GM19023 (cell line): ENCODE data around the gene SHISA8.

Experiments used
- ATAC-seq: cut with Tn5 transposase; IDR thresholded peaks from one replicate; pipeline ENCODE4 v1.9.1; 2021; ENCODE audit warnings: mild to moderate bottlenecking, moderate library complexity; ENCODE audit not compliant: unreplicated experiment

The SHISA8 gene

DNA sequence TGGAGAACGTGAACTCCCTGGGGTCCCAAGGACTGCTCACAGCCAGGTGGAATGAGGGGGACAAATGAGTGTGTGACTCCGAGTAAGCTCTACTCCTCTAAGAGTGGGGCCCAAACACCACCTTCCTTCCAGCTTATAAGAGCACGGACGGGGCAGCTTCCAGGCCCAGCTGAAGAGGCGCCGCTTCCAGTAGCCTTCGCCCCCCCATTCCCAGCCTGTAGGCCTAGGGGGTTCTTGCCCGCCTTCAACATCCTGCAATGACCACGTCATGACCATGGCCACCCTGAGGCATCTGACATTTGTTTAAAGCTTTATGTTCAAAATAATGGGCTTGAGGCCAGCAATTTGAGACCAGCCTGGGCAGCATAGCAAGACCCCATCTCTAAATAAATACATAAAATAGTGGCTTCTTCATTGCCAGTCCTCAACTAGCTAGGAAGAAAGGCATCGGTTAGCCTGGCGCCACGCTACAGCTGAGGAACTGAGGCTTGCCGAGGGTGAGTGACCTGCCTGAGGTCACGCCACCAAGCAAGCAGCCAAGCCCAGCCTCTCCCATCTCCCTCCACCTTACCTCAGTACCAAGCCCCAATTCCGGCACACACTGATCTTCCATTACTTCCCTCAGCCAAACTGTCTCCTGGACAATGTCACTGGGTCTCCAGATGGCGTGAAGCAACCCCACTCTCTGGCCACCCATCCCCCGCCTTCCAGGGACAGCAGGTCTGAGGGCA is 19.6 kb upstream of the SHISA8 start:
- no peak for ATAC-seq

DNA sequence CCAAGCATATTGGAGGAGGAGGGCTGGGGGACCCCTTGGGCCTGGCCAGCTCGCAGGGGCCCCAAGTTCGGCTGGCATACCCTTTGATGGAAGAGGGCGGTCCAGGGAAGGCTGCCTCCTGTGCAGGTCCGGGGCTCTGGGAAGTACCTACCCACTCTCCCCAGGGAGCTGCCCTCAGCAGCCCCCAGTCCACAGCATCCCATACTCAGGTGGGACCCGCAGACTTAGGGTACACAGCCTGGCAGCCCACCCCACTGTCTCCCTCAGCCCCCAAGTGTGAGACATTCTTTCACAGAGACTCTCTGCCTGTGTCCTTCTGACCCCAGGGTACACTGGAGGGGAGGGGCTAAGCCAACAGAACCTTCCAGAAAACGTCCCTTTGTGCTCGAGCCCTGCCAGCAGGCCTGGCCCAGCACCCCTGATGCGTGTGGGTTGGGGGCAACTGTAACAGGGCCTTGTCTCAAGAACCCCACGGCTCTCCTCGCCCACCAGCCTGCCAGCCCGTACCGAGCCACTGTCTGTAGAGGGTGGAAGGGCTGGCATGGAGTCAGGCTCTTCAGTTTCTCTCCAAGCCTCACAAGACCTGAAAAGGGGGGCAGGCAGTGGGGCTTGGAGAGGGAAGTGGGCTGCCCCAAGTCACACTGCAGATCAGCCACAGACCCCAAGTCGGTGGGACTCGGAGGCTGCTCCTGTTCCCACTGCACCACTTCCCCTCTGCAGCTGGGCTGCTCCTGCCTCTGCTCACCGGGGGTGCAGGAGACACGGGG is 18.7 kb upstream of the SHISA8 start:
- no peak for ATAC-seq

DNA sequence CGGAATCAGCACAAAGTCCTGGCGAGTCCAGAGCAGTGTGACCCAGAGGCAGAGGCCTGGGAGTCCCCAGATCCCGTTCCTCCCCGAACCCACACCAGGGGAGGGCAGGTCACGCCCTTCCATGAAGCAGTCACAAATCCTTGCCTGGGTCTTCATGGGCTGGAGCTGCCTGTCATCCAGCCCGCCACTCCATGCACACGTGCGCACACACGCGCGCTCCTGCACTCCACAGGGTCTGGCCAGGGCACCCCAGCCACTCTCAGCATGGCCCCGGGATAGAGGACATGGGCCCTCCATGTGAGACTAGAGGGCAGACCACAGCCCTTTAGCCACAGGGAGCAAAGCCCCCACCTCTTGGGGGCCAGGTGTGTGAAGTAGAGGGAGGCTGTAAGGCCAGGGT is 17.5 kb upstream of the SHISA8 start:
- ATAC-seq = no peak

DNA sequence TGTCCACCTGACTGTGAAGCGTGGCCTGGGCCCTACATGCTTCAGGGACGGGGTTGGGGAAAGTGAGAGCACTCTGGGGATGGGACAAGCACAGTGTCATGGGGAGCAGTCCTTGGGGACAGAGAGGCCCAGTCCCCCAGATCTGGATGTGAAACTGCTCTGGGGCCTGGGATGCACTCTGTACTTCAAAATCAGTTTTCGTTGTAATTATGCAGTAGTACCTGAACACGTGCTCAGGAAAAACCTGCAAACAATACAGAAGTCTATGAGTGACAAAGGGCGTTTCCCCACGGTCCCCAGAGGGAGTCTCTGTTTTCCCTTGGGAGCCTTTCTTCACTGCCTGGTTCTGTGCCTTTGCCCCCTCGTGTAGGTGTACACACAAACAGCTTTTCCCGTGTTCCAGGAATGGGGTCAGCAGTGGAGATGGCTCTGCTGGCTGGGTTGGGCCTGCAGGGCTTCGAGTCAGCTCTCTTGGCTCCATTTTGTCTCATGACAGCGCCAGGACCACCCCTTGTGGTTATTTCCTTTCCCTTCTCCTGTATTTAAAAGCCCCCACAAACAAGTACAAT is 16.9 kb upstream of the SHISA8 start:
- ATAC-seq = no peak

GRCh38 chr22:41929418-41929810 is 14.5 kb upstream of the SHISA8 start:
- ATAC-seq = no peak

DNA sequence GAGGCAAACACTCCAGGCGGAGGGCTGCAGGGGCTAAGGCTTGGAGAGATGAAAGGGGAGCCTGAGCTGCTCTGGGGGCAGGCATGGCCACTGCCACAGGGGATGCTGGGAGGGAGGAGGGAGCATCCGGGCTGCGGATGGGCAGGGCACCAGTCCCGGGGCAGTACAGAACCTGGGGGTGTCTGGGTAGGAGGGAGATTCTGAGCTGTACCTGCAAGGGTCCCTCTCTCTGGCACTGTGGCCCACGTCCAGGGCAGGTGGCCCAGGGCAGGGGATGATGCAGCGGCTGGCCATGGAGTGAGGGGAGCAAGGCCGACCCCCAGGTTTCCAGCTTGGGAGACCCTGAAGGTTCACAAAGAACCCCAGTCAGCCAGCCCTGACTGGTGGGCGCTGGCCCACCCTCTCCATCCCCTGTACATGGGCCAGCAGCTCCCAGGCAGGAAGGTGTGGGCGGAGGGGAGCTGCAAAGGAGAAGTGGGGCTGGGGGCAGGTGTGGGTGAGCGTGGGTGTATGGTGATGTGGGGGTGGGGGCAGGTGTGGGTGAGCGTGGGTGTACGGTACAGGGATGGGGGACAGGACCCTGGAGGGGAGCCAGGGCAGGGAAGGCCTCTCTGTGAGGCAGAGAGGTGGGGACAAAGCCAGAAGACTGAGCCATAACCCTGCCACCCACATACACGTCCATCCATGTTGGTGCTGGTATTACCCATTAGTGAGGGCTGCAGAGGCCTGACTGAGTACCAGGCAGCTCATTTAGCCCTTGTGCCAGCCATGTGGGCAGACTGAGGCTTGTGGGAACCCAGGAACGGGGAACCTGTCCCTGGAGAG is 13.9 kb upstream of the SHISA8 start:
- no peak for ATAC-seq

- ATAC-seq = no peak
Observed at GRCh38 chr22:41927813-41928212, 12.9 kb upstream of the SHISA8 start.

DNA sequence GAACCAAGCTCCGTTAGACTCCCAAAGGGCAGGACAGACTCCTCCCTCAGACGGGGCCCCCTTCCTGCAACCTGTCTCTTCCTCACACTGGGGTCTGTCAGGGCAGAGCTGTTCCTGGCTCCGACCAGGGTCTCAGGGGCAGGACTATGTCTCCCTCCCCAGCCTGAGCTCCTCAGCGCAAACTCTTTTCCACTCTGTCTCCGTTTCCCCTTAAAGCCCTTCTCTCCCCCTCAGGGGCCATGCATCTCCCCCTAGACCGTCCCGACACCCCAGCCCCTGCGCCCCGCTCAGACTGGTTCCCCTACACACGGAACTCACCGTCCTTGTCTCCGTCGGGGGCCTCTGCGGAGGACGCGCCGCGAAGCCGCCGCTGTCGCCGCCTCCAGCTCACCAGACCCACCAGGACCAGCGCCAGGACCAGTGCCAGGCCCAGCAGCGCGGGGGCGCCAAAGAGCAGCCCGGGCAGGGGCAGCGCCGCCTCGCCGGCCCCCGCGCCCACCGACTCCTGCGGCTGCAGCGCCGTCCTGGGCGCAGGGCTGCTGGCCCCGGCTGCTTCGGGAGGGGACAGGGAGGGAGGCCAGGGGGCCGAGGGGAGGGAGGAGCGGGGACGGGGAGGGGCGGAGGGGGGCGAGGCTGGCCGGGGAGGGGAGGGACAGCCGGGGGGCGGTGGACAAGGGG is 11.0 kb upstream of the SHISA8 start:
- ATAC-seq = peak; percentile 42

DNA sequence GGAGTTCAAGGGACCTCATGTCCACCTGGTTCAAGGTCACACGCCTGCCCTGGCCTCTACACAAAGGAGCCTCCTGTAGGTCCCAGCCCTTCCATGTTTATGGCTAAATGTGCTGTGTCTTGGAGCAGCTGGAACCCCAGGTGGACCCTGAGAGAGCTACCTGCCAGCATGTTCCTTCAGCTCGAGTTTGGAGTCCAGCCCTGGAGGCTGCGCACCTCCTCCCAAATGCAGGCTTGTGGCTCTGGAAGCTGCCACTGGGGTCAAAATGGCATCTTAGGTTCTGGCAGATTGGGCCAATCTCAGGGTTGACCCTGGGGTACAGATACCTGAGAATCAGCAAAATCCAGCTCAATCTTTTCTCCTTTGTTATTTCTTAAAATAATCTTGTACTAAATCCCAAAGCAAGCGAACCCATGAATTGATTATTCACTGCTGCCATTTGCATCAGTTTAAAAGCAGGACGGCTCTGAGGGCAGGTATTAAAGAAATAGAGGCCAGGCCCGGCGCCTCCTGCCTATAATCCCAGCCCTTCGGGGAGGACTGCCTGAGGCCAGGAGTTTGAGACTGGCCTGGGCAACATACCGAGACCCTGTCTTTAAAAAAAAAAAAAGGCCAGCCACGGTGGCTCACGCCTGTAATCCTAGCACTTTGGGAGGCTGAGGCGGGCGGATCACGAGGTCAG is 8.9 kb upstream of the SHISA8 start:
- ATAC-seq = no peak

DNA sequence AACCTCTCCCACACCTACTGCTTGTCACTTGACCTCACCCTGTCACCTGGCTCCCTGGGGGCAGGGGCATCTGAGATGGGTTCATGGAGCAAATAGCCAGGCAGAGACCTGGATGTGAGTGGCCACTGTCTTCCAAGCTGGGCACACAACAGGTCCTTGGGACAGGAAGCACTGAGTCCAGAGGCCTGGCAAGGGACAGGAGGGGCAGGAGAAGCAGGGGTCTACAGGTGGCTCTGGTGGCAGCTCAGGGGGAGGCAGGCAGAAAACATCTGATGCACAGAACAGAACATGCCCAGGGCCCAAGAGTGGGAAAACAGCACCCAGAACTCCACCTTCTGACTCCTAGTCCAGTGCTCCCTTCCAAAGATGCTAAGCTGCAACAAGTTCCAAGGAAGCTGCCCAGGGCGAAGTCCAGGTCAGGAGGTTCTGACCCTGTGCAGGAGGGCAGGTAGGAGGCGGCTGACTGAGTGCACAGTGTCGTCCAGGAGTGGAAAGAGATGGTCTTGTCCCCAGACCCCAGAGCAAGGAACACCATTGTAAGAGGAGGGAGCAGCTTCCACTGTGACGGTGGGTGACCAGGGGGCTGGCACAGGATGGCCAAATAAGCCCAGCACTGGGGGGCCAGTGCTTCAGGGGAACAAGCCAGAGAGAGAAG is 8.2 kb upstream of the SHISA8 start:
- no peak for ATAC-seq

GRCh38 chr22:41922328-41922727 is 7.5 kb upstream of the SHISA8 start:
- ATAC-seq = no peak

GRCh38 chr22:41920271-41920976 is 5.5 kb upstream of the SHISA8 start:
- peak; percentile 21 for ATAC-seq

DNA sequence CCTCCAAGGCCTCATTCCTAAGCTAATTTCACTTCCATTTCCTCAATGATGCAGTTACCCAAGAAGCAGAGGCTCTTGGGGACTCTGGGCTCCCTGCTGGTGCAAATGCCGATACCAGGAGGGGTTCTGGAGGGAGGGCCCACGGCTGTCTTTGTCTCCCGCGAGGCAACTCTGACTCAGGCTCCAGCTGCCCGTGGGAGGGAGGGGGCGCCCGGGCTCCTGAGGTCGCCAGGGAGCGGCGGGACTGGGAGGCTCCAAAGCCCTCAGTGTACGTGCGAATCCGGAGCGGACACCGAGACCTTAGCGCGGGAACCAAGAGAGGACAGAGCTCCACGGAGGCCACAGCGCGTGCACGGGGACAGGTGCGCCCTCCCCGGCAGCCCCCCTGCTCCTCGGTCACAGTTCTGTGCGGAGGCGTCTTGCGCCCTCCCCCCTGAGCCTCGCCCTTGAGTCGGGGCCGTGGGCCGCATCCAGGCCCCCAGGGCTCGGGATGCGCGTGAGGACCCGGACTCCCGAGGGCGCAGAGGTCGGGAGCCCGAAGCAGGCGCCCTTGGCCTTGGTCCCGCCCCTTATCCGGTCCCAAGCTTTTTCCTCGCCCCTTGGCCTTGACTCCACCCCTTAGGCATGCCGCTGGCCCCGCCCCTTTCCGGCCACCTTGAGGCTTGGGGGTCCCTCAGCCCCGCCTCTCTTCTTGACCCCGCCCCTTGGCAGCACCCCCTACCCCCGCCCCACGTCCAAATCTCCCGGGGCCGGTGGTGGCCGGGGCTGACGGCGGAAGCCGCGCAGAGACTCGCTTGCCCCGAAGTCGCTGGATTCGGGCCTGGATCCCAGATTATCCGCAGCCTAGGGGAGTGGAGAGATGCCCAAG is 4.7 kb upstream of the SHISA8 start:
- ATAC-seq = peak; percentile 51

GRCh38 chr22:41917903-41918791 is 3.3 kb upstream of the SHISA8 start:
- no peak for ATAC-seq

DNA sequence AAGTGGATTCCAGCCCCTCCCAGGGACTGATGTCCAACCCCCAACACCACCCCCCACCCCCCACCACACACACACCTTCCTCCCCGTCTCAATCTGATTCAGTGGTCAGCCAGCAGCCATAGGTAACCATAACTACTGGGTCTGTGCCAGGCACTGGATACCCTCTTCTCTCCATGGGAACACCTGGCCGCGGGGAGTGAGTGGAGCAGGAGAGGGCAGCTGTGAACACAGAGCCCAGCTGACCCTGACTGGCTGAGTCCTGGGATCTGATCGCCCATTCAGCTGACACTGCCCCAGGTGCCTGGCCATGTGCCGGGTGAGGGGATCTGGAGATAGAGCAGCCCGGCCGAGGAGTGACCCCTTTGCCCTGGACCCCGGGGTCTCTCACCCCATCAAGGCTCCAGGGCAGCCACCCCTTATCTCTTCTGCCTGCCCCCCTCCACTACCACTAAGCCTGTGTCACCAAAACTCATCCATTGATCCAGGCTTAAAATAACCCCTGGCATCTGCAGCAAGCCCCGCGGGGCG is 2.6 kb upstream of the SHISA8 start:
- ATAC-seq = no peak

- ATAC-seq = no peak
Observed at GRCh38 chr22:41916745-41917358, 2.0 kb upstream of the SHISA8 start.
